HG03460 (cell line): ENCODE data around the gene PPP2R1B.

ENCODE experiments used
- ATAC-seq: cut with Tn5 transposase; IDR thresholded peaks from one replicate; pipeline ENCODE4 v1.9.1; 2021; ENCODE audit not compliant: unreplicated experiment

PPP2R1B gene

DNA sequence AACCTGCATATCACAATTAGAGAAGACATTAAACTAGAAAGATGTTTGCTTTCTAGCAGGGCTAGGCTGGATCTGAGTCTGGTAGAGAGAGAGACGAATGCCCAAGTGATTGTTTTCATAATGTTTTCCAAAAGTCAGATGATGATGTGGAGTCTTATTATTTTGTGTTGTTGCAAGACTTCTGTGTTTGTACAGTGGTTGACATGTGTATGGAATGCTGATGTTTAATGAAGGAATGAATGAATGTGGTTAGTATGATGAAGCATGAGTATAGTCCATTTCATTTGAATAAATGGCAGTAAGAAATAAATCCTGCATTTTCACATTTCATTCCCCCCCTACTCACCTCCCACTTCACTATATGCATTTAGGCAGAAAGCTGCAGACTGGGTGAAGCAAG, 69.6 kb downstream of the PPP2R1B start:
- no peak for ATAC-seq

GRCh38 chr11:111694851-111695250, 71.3 kb downstream of the PPP2R1B start:
- ATAC-seq, result no peak

DNA sequence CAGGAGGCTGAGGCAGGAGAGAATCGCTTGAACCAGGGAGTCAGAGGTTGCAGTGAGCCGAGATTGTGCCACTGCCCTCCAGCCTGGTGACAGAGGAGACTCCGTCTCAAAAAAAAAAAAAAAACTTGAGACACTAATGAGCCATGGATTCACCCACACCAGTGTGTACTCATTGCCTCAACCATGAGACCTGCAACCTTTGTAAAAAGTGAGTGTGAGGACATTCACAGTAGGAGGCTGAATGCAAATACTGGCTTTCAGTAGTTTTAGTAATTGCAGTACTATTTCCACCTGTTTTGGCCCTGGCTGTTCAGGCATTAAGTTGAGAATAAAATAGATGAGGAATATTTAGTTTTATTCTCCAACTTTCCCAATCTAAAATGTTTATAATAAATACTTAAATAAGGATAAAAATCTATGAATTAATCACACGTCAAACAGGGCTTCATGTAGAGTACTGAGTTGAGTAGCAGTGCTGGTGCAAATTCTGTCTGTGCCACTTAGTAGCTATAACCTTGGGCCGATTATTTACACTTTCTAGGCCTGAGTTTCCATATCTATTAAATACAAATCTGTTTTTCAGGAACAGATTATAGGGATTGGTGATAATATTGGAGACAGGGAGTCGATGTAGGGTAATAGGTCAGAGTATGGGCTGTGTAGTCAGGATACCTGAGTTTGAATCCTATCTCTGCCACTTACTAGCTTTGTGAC, 72.8 kb downstream of the PPP2R1B start:
- ATAC-seq, result no peak

- no peak for ATAC-seq
Measured at GRCh38 chr11:111691741-111692140, 74.4 kb downstream of the PPP2R1B start.

DNA sequence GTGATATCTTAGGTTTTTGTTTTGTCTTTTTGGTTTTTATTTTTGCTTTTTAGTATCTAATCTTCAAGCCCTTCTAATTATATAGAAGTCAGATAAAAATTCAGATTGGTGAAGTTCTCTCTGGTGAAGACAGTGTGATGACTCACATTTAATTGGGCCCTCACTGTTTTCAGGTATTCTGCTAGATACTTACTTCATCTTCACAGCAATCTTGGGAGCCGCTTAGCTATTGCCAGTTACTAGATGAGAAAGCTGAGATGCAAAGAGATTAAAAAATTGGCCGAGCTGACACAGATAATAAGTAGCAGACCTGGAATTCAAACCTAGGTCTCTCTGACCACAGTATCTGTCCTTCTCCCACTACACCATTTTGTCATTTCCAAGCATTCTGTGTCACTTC, 75.0 kb downstream of the PPP2R1B start:
- ATAC-seq, result no peak

- ATAC-seq, result no peak
Measured at GRCh38 chr11:111688013-111688412, 78.2 kb downstream of the PPP2R1B start.

DNA sequence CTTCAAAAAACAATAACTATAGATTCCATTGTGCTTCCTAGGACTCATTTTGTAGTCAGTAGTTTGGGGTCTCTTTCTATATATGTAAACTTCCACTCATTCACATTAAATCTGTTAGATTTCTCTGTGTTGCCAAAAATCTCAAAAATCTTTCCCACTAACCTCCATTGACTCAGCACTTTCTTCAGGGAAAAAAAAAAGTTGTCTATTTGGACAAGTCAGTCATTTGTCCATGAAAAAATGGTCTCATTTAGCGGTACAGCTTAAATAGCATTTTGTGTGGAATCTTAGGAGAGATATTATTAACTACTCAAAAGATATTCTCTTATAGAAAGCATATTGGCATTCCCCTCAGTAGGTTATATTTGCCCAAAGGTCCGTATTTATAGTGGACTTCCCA, 81.9 kb downstream of the PPP2R1B start:
- ATAC-seq, result no peak

GRCh38 chr11:111683806-111684205, 82.4 kb downstream of the PPP2R1B start:
- no peak for ATAC-seq

DNA sequence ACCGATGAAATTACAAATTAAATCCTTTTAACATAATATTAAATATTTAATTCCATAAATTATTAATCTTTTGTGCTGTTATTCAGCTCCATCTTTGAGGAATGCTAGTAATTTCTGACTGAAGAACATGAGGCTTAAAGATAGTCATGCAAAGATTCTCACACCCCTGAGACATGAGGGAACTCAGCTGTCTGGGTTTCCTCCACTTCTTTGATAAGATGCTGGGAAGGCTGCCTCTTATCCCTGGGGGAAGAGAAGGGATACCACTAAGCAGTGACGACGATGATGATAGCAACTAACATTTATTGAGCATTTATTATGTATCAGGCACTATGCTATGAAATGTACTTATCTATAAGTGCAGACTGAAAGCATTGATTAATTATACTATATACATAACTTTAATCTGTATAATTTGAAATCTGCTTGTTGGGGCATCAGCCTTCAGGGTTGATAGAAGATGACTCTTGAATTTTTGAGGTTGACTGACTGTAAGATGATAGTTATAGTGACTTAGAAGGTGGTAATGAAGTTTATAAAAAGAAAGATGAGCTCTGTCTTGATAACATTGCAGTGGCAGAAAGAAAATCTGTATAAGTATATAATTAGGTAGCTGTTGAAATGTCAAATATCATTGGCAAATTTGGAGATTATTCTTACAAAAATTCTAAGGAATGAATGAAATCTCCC, 85.6 kb downstream of the PPP2R1B start:
- no peak for ATAC-seq
